ENCODE data around the gene ERC2.

ERC2 gene

DNA sequence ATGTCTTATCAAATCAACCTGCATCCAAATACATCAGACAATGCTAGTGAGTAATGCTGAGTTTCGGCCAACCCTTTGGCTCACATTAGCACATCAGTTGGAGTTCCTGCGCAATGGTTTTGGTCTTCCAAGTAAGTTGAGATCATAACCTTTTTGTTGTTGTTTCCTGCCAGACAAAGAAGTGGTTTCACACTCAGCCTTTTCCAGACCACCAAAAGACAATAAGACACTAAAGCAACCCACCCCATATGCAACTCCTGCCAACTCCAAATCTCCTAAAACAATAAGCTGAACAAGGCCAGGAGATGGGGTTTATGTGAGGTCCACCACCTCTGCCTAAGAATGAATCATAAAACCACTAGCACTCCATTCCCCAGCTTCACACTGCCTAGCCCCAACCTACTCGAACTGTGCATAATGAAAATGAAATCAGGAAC lies 177.0 kb downstream of the ERC2 start:
- TF ChIP-seq CTCF (IDR thresholded peaks at IDR 0.05) (no peak), ZFX (IDR thresholded peaks at IDR 0.05; ENCODE audit: borderline replicate concordance) (no peak)
- H3K27ac ChIP-seq: no peak overlapping the region

- H3K27ac ChIP-seq: no peak overlapping the region
- TF ChIP-seq ZFX (IDR thresholded peaks at IDR 0.05; ENCODE audit: borderline replicate concordance) (no peak), CTCF (IDR thresholded peaks at IDR 0.05) (no peak)
These were observed 177.9 kb downstream of the ERC2 start for GRCh38 chr3:56290374-56290773.

DNA sequence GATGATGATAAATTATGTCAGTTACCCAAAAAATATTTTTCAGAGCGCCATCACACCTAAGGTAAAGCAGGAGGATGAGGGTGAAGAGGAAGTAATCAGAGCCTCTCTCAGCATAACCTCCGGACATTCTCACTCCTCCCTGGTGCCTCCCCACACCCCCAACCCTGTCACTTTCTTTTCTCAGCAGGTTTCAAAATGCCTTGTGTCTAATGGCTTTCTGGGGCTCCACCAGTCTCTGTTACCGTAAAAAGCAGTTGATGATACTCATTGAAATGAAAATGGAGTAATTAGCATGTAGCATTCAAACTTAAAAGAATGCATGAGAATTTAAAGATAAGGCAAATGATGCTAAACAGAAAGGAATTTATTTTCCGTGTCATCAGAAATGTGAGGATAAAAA lies 180.0 kb downstream of the ERC2 start:
- TF ChIP-seq ZFX (IDR thresholded peaks at IDR 0.05; ENCODE audit: borderline replicate concordance) (no peak), CTCF (IDR thresholded peaks at IDR 0.05) (no peak)

GRCh38 chr3:56282341-56282740 lies 185.9 kb downstream of the ERC2 start:
- no peak overlapping the region for H3K27ac ChIP-seq
- TF ChIP-seq CTCF (IDR thresholded peaks at IDR 0.05): no peak
- no peak for TF ChIP-seq ZFX (IDR thresholded peaks at IDR 0.05; ENCODE audit: borderline replicate concordance)

More for the DNA sequence above, 180.0 kb downstream of the ERC2 start:
- no peak overlapping the region for H3K27ac ChIP-seq

DNA sequence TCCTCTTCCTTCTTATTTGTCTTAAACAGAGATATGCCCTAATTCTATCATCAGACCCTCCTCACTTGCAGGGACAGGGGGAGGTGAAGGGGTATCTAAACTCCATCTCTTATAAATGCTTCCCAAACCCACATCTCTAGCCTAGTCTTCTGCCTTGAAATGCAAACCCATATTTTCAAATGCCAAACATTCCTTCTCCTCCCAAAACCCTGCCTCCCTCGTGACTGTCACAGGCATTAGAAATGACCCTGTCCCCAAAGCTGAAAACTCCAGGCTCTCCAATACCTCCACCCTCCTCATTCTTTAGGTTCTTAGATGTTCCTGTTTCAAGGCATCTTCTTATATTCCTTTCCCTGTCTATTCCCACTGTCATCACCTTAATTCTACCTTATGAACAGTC lies 191.0 kb downstream of the ERC2 start:
- no peak overlapping the region for H3K27ac ChIP-seq
- no peak for TF ChIP-seq CTCF (IDR thresholded peaks at IDR 0.05)
- TF ChIP-seq ZFX (IDR thresholded peaks at IDR 0.05; ENCODE audit: borderline replicate concordance): no peak

GRCh38 chr3:56275120-56275519 lies 193.1 kb downstream of the ERC2 start:
- H3K27ac ChIP-seq: no peak overlapping the region
- no peak for TF ChIP-seq CTCF (IDR thresholded peaks at IDR 0.05)
- no peak for TF ChIP-seq ZFX (IDR thresholded peaks at IDR 0.05; ENCODE audit: borderline replicate concordance)

- H3K27ac ChIP-seq: no peak overlapping the region
- TF ChIP-seq CTCF (IDR thresholded peaks at IDR 0.05) (no peak), ZFX (IDR thresholded peaks at IDR 0.05; ENCODE audit: borderline replicate concordance) (no peak)
These were observed 198.3 kb downstream of the ERC2 start for GRCh38 chr3:56269755-56270535.

Data from 22Rv1 (cell line).